Mesothelial cell of epicardium (in vitro differentiated cells): Measurements from ENCODE around the gene FAM171A2. TPM values are rescaled to one million over a fixed set of nuclear protein-coding genes. Genes with fewer than 3 reads are reported as not detected.

Experiments
- DNase-seq, 2 experiments: peaks; one replicate each; pipeline ENCODE4 v3.0.0; 2021; ENCODE audit warnings: low spot score in 2 of 2; ENCODE audit not compliant: unreplicated experiment in 2 of 2
- H3K27ac Mint-ChIP-seq: 2 replicates; pipeline ENCODE4 v1.8.0; 2021; ENCODE audit warnings: mixed read lengths
- H3K27me3 Mint-ChIP-seq: 2 replicates; pipeline ENCODE4 v1.8.0; 2021; ENCODE audit warnings: low read depth, mixed read lengths
- H3K36me3 Mint-ChIP-seq: 2 replicates; pipeline ENCODE4 v1.8.0; 2021; ENCODE audit warnings: mixed read lengths
- H3K4me1 Mint-ChIP-seq: 2 replicates; pipeline ENCODE4 v1.8.0; 2021; ENCODE audit warnings: mixed read lengths
- H3K4me3 Mint-ChIP-seq: 2 replicates; pipeline ENCODE4 v1.8.0; 2021; ENCODE audit warnings: mild to moderate bottlenecking, moderate library complexity, mixed read lengths
- H3K9me3 Mint-ChIP-seq: 2 replicates; pipeline ENCODE4 v1.8.0; 2021; ENCODE audit warnings: mixed read lengths
- CTCF ChIP-seq: fragments of 200-600 bp; sonication (generic); IDR thresholded peaks from one replicate; pipeline ENCODE4 v1.5.0; 2021; ENCODE audit warnings: antibody characterized with exemption; ENCODE audit not compliant: unreplicated experiment
- total RNA-seq: library from RNA; stranded (reverse); gene quantifications from 3 replicates; pipeline ENCODE4 v1.2.1, GENCODE V29; 2021

FAM171A2 gene
- total RNA-seq, 1 donor from 2014 or later = 64.7 TPM

GRCh38 chr17:44321246-44322120, 42.2 kb downstream of the FAM171A2 start:
- Mint-ChIP-seq H3K4me3 (no peak overlapping the region), H3K27me3 (peaks cover 22% of the 10 kb centered on the region), H3K36me3 (peaks cover 6% of the 10 kb centered on the region), H3K9me3 (no peaks in the 10 kb centered on the region), H3K4me1 (peaks cover 18% of the 10 kb centered on the region), H3K27ac (no peak overlapping the region)
- DNase-seq = no peak
- no peak for TF ChIP-seq CTCF

DNA sequence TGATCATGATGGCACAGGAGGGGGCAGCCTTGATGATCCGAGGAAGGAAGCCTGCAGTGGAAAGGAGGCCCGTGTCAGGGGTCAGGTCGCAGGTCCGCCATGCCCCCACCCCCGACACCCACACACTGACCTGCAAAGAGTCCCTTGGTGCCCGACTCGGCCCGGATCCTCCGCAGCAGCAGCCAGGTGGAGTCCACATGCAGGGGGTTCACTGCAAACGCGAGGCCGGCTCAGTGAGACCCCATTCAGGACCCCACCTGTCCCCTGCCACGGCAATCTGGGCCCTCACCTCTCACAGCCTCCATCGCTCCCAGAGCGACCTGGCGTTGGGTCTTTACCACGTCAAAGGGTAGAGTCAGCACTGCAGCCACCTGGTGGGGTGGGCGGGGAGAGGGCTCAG, 43.6 kb downstream of the FAM171A2 start:
- TF ChIP-seq CTCF = no peak
- H3K36me3 Mint-ChIP-seq = peaks cover 6% of the 10 kb centered on the region
- H3K4me3 Mint-ChIP-seq = no peak overlapping the region
- H3K27me3 Mint-ChIP-seq = peaks cover 35% of the 10 kb centered on the region
- H3K4me1 Mint-ChIP-seq = peaks cover 19% of the 10 kb centered on the region
- no peak overlapping the region for H3K27ac Mint-ChIP-seq
- no peaks in the 10 kb centered on the region for H3K9me3 Mint-ChIP-seq
- DNase-seq = no peak

DNA sequence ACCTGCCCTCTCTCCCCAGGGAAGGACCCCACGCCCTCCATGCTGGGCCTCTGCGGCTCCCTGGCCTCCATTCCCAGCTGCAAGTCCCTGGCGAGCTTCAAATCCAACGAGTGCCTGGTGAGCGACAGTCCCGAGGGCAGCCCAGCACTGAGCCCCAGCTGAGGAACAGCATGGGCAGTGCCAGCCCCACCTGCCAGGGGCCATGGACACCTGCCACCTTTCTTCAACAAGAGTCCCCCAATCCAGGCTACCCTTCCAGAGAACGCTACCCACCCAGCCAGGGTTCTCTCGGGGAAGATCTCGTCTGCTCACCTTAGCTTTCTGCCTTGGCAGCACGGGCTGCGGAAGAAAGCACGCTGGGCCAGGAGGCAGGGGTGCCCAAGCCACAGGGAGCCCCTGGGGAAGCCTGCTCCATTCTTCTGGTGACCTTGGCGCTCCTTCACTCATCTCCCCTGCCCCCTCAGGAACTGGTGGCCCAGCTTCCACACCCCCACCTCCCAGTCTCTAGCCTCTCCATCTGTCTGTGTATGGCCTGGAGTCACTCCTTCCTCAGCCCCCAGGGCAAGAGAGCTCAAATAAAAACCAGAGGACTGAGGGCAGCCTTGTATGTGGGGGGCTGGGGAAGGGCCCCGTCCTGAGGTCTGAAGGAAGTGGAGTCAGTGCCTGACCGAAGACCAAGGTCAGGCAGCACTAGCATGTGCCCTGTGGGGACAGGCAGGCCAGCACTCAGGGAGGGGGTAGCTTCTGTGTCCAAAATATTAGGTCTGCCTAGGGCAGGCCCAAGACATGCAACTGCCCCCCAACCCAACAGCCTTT, 45.4 kb downstream of the FAM171A2 start:
- TF ChIP-seq CTCF = no peak
- peaks cover 6% of the 10 kb centered on the region for H3K36me3 Mint-ChIP-seq
- H3K27ac Mint-ChIP-seq = no peak overlapping the region
- no peak for DNase-seq
- peaks cover 52% of the 10 kb centered on the region for H3K27me3 Mint-ChIP-seq
- peaks cover 10% of the 10 kb centered on the region for H3K4me1 Mint-ChIP-seq
- H3K9me3 Mint-ChIP-seq = no peaks in the 10 kb centered on the region
- H3K4me3 Mint-ChIP-seq = no peak overlapping the region

DNA sequence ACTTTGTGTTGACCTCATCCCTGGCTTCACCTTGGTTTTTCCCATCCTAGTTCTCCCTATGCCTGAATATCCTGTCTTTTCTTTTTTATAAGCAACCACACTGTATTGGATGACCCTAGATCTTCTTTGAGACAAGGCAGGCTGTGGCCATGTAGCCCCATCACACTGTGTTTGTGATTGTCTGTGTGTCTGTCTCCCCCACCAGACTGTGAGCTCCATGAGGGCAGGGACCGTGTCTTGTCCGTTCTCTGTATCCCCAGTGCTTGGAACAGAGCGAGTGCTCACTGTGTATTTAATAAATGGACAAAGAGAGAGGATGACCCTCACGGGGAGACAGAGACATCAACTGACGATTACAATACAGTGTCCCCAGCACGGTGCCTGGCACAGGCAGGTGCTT, 46.1 kb downstream of the FAM171A2 start:
- Mint-ChIP-seq H3K36me3 (peaks cover 6% of the 10 kb centered on the region), H3K27ac (no peak overlapping the region), H3K27me3 (peaks cover 59% of the 10 kb centered on the region), H3K9me3 (no peaks in the 10 kb centered on the region), H3K4me3 (no peak overlapping the region), H3K4me1 (peaks cover 10% of the 10 kb centered on the region)
- no peak for TF ChIP-seq CTCF
- DNase-seq = no peak

DNA sequence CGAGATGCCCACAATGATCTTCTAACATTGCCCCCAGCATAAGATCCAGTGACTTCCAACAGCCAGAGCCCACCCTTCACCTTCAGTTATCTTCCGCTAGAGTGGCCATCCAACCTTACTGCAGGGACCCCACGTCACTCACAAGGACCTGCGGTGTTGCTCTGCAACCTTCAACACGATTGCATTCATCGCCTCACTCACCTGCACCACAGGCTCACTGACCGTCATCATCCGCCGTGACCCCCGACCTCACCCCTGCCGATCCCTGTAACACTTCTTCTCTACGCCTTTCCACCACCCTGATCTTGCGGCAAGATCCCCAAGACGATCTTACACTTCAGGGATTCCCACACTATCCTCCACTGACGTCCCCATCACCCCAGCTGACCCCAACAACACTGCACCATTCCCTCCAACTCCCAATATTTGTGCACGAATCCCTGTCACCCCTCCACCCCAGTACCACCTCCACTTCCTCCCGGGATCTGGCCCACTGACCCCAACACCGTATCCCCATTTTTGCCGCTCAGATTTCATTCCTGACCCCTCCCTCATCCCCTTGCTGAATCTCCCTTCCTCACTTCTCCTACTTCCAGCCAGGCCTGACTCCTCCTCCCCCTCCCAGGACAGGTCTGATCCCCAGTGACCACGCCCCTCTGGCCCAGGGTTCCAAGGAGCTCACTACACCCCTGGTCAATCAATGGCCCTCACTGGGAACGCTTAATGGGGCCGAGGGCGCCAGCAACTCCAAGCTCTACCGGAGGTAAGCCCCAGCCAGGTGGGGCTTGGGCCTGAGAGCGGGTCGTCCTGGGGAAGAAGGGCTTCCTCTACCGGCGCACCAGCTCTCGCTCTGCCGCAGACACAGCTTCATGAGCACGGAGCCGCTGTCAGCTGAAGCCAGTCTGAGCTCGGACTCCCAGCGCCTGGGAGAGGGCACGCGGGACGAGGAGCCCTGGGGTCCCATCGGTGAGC, 47.6 kb downstream of the FAM171A2 start:
- peak overlapping the region; percentile 62 for H3K4me3 Mint-ChIP-seq
- no peak overlapping the region for H3K27ac Mint-ChIP-seq
- no peak for TF ChIP-seq CTCF
- H3K36me3 Mint-ChIP-seq = peaks cover 6% of the 10 kb centered on the region
- H3K27me3 Mint-ChIP-seq = peaks cover 72% of the 10 kb centered on the region
- no peak for DNase-seq
- H3K9me3 Mint-ChIP-seq = no peaks in the 10 kb centered on the region
- peaks cover 10% of the 10 kb centered on the region for H3K4me1 Mint-ChIP-seq
